GM19238 (cell line): ENCODE results near the gene SLC27A6.
"Not testable (repeated sequence)": the region's sequence is repeated elsewhere in the genome, so short reads cannot be mapped to it uniquely, and the experiment has no call there.

Source experiments
- DNase-seq: peaks from one replicate; pipeline ENCODE4 v3.0.0; 2011; ENCODE audit warnings: low spot score; ENCODE audit not compliant: insufficient read length

Gene SLC27A6

GRCh38 chr5:128965011-128965637, at the start of gene SLC27A6:
SLC27A6 (plus strand) TSS chr5:128965488; CDS start chr5:128966138, 650 bp downstream.
- DNase-seq: no peak

- DNase-seq: no peak
Observed at GRCh38 chr5:128919542-128919941, 45.7 kb upstream of the SLC27A6 start.

- no peak for DNase-seq
Observed at GRCh38 chr5:128920345-128921215, 44.7 kb upstream of the SLC27A6 start.

- DNase-seq: no peak
Observed at GRCh38 chr5:128924299-128924698, 41.0 kb upstream of the SLC27A6 start.

DNA sequence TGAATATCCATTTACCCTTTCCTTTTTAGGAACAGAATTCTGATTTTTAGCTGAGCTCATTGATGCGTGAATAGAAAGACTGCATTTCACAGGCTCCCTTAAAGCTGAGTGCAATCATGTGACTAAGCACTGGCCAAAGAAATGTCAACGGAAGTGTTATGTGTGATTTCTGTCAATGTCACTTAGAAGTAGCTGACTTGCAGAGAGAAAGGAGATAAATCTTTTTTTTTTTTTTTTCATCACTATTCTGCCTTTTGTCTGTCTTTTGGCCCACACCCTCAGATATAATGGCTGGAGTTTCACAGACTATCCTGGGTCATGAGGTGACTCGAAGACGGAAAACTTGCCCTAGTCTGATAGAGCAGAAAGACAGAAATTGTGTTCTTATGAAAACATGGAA, 39.3 kb upstream of the SLC27A6 start:
- no peak for DNase-seq

DNA sequence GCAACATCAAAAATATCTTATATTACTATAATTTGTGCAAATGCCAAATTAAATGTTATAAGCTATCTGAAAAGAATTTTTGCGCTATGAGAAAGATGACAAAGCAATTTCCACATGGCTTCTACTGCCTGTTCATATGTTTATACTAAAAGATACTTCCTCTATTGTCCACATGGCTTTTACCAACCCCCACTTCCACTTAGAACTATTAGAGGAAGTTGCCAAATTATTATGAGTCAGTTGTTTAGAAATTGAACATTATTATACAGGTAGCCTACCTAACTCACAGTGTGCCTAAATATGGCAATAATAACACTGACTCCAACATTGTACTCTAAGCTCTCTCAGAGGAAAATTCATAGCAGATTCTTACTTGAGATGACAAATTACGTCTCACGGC, 37.6 kb upstream of the SLC27A6 start:
- no peak for DNase-seq

DNA sequence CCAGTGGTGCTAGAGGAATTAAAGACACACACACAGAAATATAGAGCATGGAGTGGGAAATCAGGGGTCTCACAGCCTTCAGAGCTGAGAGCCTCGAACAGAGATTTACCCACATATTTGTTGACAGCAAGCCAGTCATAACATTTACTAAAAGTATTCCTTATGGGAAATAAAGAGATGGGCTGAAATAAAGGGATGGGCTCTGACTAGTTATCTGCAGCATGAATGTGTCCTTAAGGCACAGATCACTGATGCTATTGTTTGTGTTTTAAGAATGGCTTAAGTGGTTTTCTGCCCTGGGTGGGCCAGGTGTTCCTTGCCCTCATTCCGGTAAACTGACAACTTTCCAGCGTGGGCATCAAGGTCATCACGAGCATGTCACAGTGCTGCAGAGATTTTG, 33.1 kb upstream of the SLC27A6 start:
- not testable (repeated sequence) for DNase-seq

- DNase-seq: not testable (repeated sequence)
Observed at GRCh38 chr5:128943100-128943499, 22.2 kb upstream of the SLC27A6 start.

GRCh38 chr5:128949847-128950546, 15.3 kb upstream of the SLC27A6 start:
- DNase-seq: no peak

- not testable (repeated sequence) for DNase-seq
Observed at GRCh38 chr5:128951301-128951700, 14.0 kb upstream of the SLC27A6 start.

GRCh38 chr5:128956164-128956563, 9.1 kb upstream of the SLC27A6 start:
- no peak for DNase-seq

DNA sequence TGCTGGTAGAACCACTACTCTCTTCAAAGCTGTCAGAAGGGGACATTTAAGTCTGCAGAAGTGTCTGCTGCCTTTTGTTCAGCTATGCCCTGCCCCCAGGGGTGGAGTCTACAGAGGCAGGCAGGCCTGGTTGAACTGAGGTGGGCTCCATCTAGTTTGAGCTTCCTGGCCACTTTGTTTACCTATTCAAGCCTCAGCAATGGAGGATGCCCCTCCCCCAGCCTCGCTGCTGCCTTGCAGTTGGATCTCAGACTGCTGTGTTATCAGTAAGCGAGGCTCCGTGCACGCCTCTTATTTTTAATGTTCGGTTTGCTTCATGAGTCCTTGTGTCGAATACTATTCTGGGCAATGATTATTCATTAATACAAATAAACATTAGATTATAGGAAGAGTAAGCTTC, 3.1 kb upstream of the SLC27A6 start:
- no peak for DNase-seq

DNA sequence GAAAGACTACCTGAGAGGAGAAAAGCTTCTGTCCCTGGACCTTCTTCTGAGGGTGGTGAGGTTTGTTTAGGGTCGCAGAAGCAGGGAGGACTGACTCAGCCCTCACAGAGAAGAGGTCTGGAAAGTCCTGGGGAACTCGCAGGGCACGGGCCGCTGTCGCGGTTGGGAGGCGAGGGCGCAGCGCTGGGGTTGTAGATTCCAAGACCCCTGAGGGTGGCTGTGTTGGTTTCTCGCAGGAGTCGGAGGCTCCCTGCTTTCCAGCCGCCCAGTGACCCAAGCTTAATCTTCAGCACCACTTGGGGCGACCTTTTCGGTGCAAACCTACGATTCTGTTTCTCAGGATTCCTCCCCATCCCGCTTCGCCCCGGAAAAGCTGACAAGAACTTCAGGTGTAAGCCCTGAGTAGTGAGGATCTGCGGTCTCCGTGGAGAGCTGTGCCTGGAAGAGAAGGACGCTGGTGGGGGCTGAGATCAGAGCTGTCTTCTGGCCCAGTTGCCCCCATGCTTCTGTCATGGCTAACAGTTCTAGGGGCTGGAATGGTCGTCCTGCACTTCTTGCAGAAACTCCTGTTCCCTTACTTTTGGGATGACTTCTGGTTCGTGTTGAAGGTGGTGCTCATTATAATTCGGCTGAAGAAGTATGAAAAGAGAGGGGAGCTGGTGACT, 482 bp downstream of the SLC27A6 start:
- no peak for DNase-seq

DNA sequence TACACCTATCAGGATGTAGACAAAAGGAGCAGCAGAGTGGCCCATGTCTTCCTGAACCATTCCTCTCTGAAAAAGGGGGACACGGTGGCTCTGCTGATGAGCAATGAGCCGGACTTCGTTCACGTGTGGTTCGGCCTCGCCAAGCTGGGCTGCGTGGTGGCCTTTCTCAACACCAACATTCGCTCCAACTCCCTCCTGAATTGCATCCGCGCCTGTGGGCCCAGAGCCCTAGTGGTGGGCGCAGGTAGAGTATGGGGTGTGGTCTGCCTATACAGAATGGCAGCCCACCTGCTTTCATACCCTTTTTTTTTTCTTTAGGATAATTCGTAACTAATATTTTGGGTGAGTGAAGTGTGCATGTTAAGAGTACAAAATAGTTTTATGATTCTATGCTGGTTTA, 1.1 kb downstream of the SLC27A6 start:
- DNase-seq: no peak

- no peak for DNase-seq
Observed at GRCh38 chr5:128966846-128967245, 1.6 kb downstream of the SLC27A6 start.

GRCh38 chr5:128973244-128973643, 8.0 kb downstream of the SLC27A6 start:
- no peak for DNase-seq

DNA sequence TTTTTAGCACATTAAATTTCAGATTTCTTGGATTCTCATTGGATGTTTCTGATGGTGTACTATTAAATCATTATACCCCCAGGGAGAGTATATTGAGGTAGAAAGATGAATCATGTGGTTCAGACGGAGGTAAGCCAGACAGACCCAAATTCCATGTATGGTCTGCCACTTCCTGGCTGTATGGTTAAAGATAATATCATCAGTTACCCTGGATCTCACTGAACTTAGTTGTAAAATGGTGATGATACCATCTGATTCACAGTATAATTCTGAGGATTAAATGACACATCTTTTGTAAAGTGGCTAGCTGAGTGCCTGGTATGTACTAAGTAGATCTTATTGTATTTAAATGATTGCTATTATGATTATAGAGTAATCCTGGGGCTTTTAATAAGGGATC, 9.3 kb downstream of the SLC27A6 start:
- no peak for DNase-seq

DNA sequence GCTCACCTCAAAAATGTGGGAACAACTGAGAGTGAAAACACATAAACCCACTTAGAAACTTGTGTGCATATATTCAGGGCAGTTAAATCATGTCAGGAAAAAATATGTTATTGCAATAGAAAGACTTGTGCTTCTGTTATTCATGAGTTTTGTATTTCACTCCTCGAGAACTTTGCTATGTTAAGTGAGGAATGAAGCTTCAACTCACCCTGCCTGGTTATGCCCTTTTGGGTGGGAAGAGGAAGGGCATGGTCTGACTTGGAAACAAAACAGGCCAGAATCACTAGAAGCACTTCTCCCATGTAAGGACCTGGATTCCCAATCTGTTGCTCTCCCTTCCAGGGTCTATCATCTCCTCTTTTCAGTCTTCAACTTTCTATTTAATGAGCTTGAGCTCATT, 14.5 kb downstream of the SLC27A6 start:
- DNase-seq: no peak

GRCh38 chr5:128980917-128981316, 15.6 kb downstream of the SLC27A6 start:
- DNase-seq: no peak

- DNase-seq: no peak
Observed at GRCh38 chr5:128984480-128984879, 19.2 kb downstream of the SLC27A6 start.

- DNase-seq: no peak
Observed at GRCh38 chr5:128988476-128988875, 23.2 kb downstream of the SLC27A6 start.
